Uterus (tissue), 4 donors: ENCODE data around the gene SOX10. TPM values are rescaled to one million over a fixed set of nuclear protein-coding genes. Genes with fewer than 3 reads are reported as not detected.

Experiments
- DNase-seq, 2 donors: peaks; one replicate each; pipeline ENCODE4 v3.0.0-alpha.2; 2019 to 2020
- H3K27ac ChIP-seq, 2 donors: fragments of 200-600 bp; sonication (generic); 1 replicate in 1 of 2; 2 replicates in 1 of 2; pipeline ENCODE4 v1.5.1; 2016 to 2018
- H3K27me3 ChIP-seq, 2 donors: fragments of 200-600 bp; sonication (generic); one replicate each; pipeline ENCODE4 v1.5.1; 2018 to 2019; ENCODE audit warnings: control low read depth in 1 of 2
- H3K36me3 ChIP-seq, 2 donors: fragments of 200-600 bp; sonication (generic); one replicate each; pipeline ENCODE4 v1.5.1; 2019; ENCODE audit warnings: control low read depth in 1 of 2
- H3K4me1 ChIP-seq, 2 donors: fragments of 200-600 bp; sonication (generic); one replicate each; pipeline ENCODE4 v1.5.1; 2018 to 2019; ENCODE audit warnings: control low read depth in 1 of 2
- H3K4me3 ChIP-seq, 2 donors: fragments of 200-600 bp; sonication (generic); 1 replicate in 1 of 2; 2 replicates in 1 of 2; pipeline ENCODE4 v1.5.1; 2018 to 2019; ENCODE audit warnings: mild to moderate bottlenecking in 1 of 2
- H3K9me3 ChIP-seq, 2 donors: fragments of 200-600 bp; sonication (generic); one replicate each; pipeline ENCODE4 v1.5.1; 2019; ENCODE audit warnings: control low read depth in 1 of 2
- CTCF ChIP-seq, 4 experiments: fragments of 200-600 bp in 2 of 4; fragments of 450-650 bp in 2 of 4; sonication (generic) in 2 of 4; IDR thresholded peaks; one replicate each; pipeline ENCODE4 v1.5.1; 2016 to 2019; ENCODE audit warnings: antibody characterized with exemption in 4 of 4, mild to moderate bottlenecking in 2 of 4, moderate library complexity in 1 of 4
- POLR2A ChIP-seq, 2 donors: fragments of 450-650 bp; IDR thresholded peaks; one replicate each; pipeline ENCODE4 v1.6.1; 2016; ENCODE audit warnings: antibody characterized with exemption in 2 of 2, mild to moderate bottlenecking in 1 of 2, moderate library complexity in 1 of 2
- intact Hi-C: fragments of 100-400 bp; cut with DNase I; formaldehyde crosslinking; loops from one replicate; pipeline ENCODE4 v1.15.1; 2023; ENCODE audit warnings: low total_unique reads
- total RNA-seq, 4 donors: library from RNA; depleted of rRNA in 3 of 4; stranded (reverse); fragments of >200 nt in 3 of 4; gene quantifications; one replicate each; pipeline versions ENCODE4 v1.1.0 to v1.2.4, GENCODE V29; 2014 to 2023
- donor health status: DM: yes; HTN: yes; CAD: no.

The SOX10 gene
- total RNA-seq, 4 donors from 2014 or later: 2.3 to 3.8 TPM; not detected in 2

- DNase-seq: no peak
- H3K36me3 ChIP-seq: no peaks in the 10 kb centered on the region
- no peak for TF ChIP-seq CTCF (IDR thresholded peaks at IDR 0.05)
- no peak for TF ChIP-seq POLR2A (IDR thresholded peaks at IDR 0.05)
- no peaks in the 10 kb centered on the region for H3K27me3 ChIP-seq
- H3K4me1 ChIP-seq: no peaks in the 10 kb centered on the region
- H3K4me3 ChIP-seq: no peak overlapping the region
- intact Hi-C loops: no loop called here
- no peaks in the 10 kb centered on the region for H3K9me3 ChIP-seq
- H3K27ac ChIP-seq: no peak overlapping the region
Measured at GRCh38 chr22:38026130-38027111, 42.1 kb upstream of the SOX10 start.

GRCh38 chr22:38025514-38025913 is 41.2 kb upstream of the SOX10 start:
- intact Hi-C loops: no loop called here
- no peaks in the 10 kb centered on the region for H3K4me1 ChIP-seq
- no peaks in the 10 kb centered on the region for H3K36me3 ChIP-seq

GRCh38 chr22:38023045-38023444 is 38.7 kb upstream of the SOX10 start:
- Histone ChIP-seq H3K36me3 (no peaks in the 10 kb centered on the region), H3K9me3 (no peaks in the 10 kb centered on the region), H3K4me3 (no peak overlapping the region), H3K27me3 (no peaks in the 10 kb centered on the region), H3K4me1 (no peaks in the 10 kb centered on the region), H3K27ac (no peak overlapping the region)
- intact Hi-C loops: no loop called here
- TF ChIP-seq POLR2A (IDR thresholded peaks at IDR 0.05) (no peak), CTCF (IDR thresholded peaks at IDR 0.05) (no peak)
- DNase-seq: no peak

More at GRCh38 chr22:38025514-38025913, 41.2 kb upstream of the SOX10 start:
- TF ChIP-seq CTCF (IDR thresholded peaks at IDR 0.05): no peak
- no peak for TF ChIP-seq POLR2A (IDR thresholded peaks at IDR 0.05)
- Histone ChIP-seq H3K27ac (no peak overlapping the region), H3K4me3 (no peak overlapping the region), H3K27me3 (no peaks in the 10 kb centered on the region), H3K9me3 (no peaks in the 10 kb centered on the region)
- DNase-seq: no peak

GRCh38 chr22:38021206-38021605 is 36.9 kb upstream of the SOX10 start:
- Histone ChIP-seq H3K27ac (no peak overlapping the region), H3K36me3 (no peaks in the 10 kb centered on the region), H3K27me3 (no peaks in the 10 kb centered on the region), H3K4me1 (peaks cover 0 to under 1% of the 10 kb centered on the region in 2 donors), H3K4me3 (no peak overlapping the region), H3K9me3 (no peaks in the 10 kb centered on the region)
- DNase-seq: no peak
- no peak for TF ChIP-seq CTCF (IDR thresholded peaks at IDR 0.05)
- TF ChIP-seq POLR2A (IDR thresholded peaks at IDR 0.05): no peak
- intact Hi-C loops: no loop called here
